ENCODE measurements around the gene DLG5. TPM values are rescaled to one million over a fixed set of nuclear protein-coding genes. Genes with fewer than 3 reads are reported as not detected.

DLG5 gene
- polyA plus RNA-seq, 3 donors = 0.14 to 0.77 TPM; not detected in 1

DNA sequence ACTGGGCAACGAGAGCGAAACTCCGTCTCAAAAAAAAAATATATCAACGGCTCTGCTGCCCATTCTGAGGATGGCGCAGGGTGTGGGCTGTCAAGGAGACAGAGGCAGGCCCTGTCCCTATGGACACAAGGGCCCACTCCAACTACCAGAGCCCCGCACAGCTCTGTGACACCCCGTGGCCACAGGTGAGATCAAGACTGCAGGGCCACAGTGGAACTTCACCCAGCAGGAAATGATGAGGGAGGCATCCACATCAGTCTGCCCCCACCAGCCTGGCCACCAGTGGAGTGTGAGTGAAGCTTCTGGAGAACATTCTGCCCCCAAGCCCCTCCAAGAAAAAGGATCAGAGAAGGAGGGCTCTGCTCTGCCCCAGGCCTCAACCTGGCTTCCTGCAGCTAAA, 136.7 kb downstream of the DLG5 start:
- Histone ChIP-seq H3K27ac (ENCODE audit: low read depth in 1 of 2, low read length in 2 of 2) (no peak overlapping the region), H3K79me2 (ENCODE audit: insufficient read depth, low read length) (no peaks in the 10 kb centered on the region), H3K4me3 (replicated peaks in 1 of 3; ENCODE audit: low read depth in 2 of 3, low read length in 3 of 3) (no peak overlapping the region), H3K36me3 (replicated peaks in 1 of 2; ENCODE audit: control insufficient read depth in 1 of 2, insufficient read depth in 2 of 2, low read length in 2 of 2) (no peaks in the 10 kb centered on the region), H3K27me3 (ENCODE audit: control insufficient read depth in 2 of 2, insufficient read depth in 2 of 2, low read length in 2 of 2) (no peaks in the 10 kb centered on the region), H3K4me2 (replicated peaks; ENCODE audit: extremely low read depth, low read length, poor library complexity, severe bottlenecking) (no peak overlapping the region), H2AFZ (ENCODE audit: insufficient read depth, low read depth, low read length, poor library complexity, severe bottlenecking) (no peak overlapping the region), H3K4me1 (ENCODE audit: control insufficient read depth in 1 of 2, insufficient read depth in 2 of 2, low read length in 2 of 2) (no peaks in the 10 kb centered on the region), H3K9ac (ENCODE audit: insufficient read depth, low read length, poor library complexity, severe bottlenecking) (no peak overlapping the region), H4K20me1 (ENCODE audit: insufficient read depth, low read length) (no peaks in the 10 kb centered on the region), H3K9me3 (replicated peaks in 1 of 2; ENCODE audit: control insufficient read depth in 1 of 2, insufficient read depth in 1 of 2, low read length in 2 of 2) (no peaks in the 10 kb centered on the region)
- TF ChIP-seq, protein P1, sequence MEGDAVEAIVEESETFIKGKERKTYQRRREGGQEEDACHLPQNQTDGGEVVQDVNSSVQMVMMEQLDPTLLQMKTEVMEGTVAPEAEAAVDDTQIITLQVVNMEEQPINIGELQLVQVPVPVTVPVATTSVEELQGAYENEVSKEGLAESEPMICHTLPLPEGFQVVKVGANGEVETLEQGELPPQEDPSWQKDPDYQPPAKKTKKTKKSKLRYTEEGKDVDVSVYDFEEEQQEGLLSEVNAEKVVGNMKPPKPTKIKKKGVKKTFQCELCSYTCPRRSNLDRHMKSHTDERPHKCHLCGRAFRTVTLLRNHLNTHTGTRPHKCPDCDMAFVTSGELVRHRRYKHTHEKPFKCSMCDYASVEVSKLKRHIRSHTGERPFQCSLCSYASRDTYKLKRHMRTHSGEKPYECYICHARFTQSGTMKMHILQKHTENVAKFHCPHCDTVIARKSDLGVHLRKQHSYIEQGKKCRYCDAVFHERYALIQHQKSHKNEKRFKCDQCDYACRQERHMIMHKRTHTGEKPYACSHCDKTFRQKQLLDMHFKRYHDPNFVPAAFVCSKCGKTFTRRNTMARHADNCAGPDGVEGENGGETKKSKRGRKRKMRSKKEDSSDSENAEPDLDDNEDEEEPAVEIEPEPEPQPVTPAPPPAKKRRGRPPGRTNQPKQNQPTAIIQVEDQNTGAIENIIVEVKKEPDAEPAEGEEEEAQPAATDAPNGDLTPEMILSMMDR (IDR thresholded peaks at IDR 0.05) = no peak
- no peak for DNase-seq
- Mint-ChIP-seq H3K36me3 (no peaks in the 10 kb centered on the region), H3K27ac (no peak overlapping the region), H3K4me3 (no peak overlapping the region), H3K27me3 (ENCODE audit: low read depth in 3 of 3) (peaks cover 0 to 3% (median 3%) of the 10 kb centered on the region in 3 donors), H3K9me3 (peaks cover 0 to 5% (median 0%) of the 10 kb centered on the region in 7 donors), H3K4me1 (no peaks in the 10 kb centered on the region)
- 91% methylated on average over 4 of the region's 7 CpGs for WGBS (ENCODE audit: insufficient coverage)
- intact Hi-C loops (cut with micrococcal nuclease) = no loop called here

DNA sequence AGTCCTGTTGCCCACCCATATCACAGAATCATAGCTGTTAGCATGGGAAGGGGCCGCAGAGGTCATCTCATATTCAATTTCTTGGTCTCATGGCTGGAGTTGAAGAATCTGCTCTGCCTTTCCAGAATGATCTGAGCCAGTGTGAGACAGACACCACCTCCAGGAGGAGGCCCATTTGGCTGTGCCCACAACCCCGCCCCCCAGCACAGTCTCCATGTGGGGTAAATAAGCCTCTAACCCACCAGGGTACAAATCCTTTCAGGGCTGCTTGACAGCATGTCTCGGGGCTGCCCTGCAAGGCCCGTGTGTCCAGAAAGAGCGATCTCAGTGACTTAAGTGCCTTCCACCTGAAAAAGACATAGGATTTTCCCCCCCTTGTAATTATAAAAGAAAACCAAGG, 137.5 kb downstream of the DLG5 start:
- H3K27ac Mint-ChIP-seq = no peak overlapping the region
- Histone ChIP-seq H3K4me2 (replicated peaks; ENCODE audit: extremely low read depth, low read length, poor library complexity, severe bottlenecking) (no peak overlapping the region), H3K9ac (ENCODE audit: insufficient read depth, low read length, poor library complexity, severe bottlenecking) (no peak overlapping the region), H3K4me1 (ENCODE audit: control insufficient read depth in 1 of 2, insufficient read depth in 2 of 2, low read length in 2 of 2) (no peaks in the 10 kb centered on the region), H3K79me2 (ENCODE audit: insufficient read depth, low read length) (no peaks in the 10 kb centered on the region), H4K20me1 (ENCODE audit: insufficient read depth, low read length) (no peaks in the 10 kb centered on the region), H3K36me3 (replicated peaks in 1 of 2; ENCODE audit: control insufficient read depth in 1 of 2, insufficient read depth in 2 of 2, low read length in 2 of 2) (no peaks in the 10 kb centered on the region), H3K27ac (ENCODE audit: low read depth in 1 of 2, low read length in 2 of 2) (no peak overlapping the region), H3K9me3 (replicated peaks in 1 of 2; ENCODE audit: control insufficient read depth in 1 of 2, insufficient read depth in 1 of 2, low read length in 2 of 2) (no peaks in the 10 kb centered on the region), H3K4me3 (replicated peaks in 1 of 3; ENCODE audit: low read depth in 2 of 3, low read length in 3 of 3) (no peak overlapping the region), H3K27me3 (ENCODE audit: control insufficient read depth in 2 of 2, insufficient read depth in 2 of 2, low read length in 2 of 2) (no peaks in the 10 kb centered on the region), H2AFZ (ENCODE audit: insufficient read depth, low read depth, low read length, poor library complexity, severe bottlenecking) (no peak overlapping the region)
- DNase-seq = no peak
- TF ChIP-seq, protein P1 (IDR thresholded peaks at IDR 0.05) = no peak
- H3K4me3 Mint-ChIP-seq = no peak overlapping the region
- peaks cover 0 to 5% (median 0%) of the 10 kb centered on the region in 7 donors for H3K9me3 Mint-ChIP-seq
- peaks cover 0 to 3% (median 3%) of the 10 kb centered on the region in 3 donors for H3K27me3 Mint-ChIP-seq (ENCODE audit: low read depth in 3 of 3)
- no peaks in the 10 kb centered on the region for H3K4me1 Mint-ChIP-seq
- intact Hi-C loops (cut with micrococcal nuclease) = no loop called here
- no peaks in the 10 kb centered on the region for H3K36me3 Mint-ChIP-seq
- WGBS (ENCODE audit: insufficient coverage) = no CpG with 5 or more reads among the region's 5 CpGs

Measured in CD14-positive monocyte (primary cell).